Thyroid gland (tissue), 4 donors: Measurements from ENCODE around the gene CPNE4. TPM values are rescaled to one million over a fixed set of nuclear protein-coding genes. Genes with fewer than 3 reads are reported as not detected.

Experiments used
- DNase-seq, 2 donors: peaks; one replicate each; pipeline ENCODE4 v3.0.0-alpha.2; 2019
- H3K27ac ChIP-seq, 3 donors: fragments of 200-600 bp; sonication (generic); 1 replicate in 2 of 3; 2 replicates in 1 of 3; pipeline ENCODE4 v1.5.1; 2016 to 2019; ENCODE audit warnings: mild to moderate bottlenecking in 1 of 3, moderate library complexity in 1 of 3
- H3K27me3 ChIP-seq: fragments of 200-600 bp; sonication (generic); one replicate; pipeline ENCODE4 v1.5.1; 2019
- H3K36me3 ChIP-seq, 2 donors: fragments of 200-600 bp; sonication (generic); one replicate each; pipeline ENCODE4 v1.5.1; 2016 to 2019
- H3K4me1 ChIP-seq, 2 donors: fragments of 200-600 bp; sonication (generic); one replicate each; pipeline ENCODE4 v1.5.1; 2017 to 2019
- H3K4me3 ChIP-seq, 3 donors: fragments of 200-600 bp; sonication (generic); replicated peaks in 1 of 3; 1 replicate in 2 of 3; 2 replicates in 1 of 3; pipeline ENCODE4 v1.5.1; 2016; ENCODE audit warnings: mild to moderate bottlenecking in 1 of 3
- H3K9me3 ChIP-seq: fragments of 200-600 bp; sonication (generic); one replicate; pipeline ENCODE4 v1.5.1; 2017
- CTCF ChIP-seq, 6 experiments: fragments of 200-600 bp in 3 of 6; fragments of 450-650 bp in 3 of 6; sonication (generic) in 3 of 6; IDR thresholded peaks; one replicate each; pipeline ENCODE4 v1.5.1; 2016 to 2019; ENCODE audit warnings: antibody characterized with exemption in 6 of 6, mild to moderate bottlenecking in 2 of 6, inconsistent platforms in 1 of 6, moderate library complexity in 1 of 6
- POLR2A ChIP-seq, 2 donors: fragments of 450-650 bp; IDR thresholded peaks; one replicate each; pipeline ENCODE4 v1.6.1; 2017; ENCODE audit warnings: antibody characterized with exemption in 2 of 2, mild to moderate bottlenecking in 2 of 2, moderate library complexity in 1 of 2
- WGBS, 2 donors: methylation state at CpG; one replicate each; pipeline ENCODE4 v1.1.5; 2017; 5-methylcytosine and 5-hydroxymethylcytosine counted together
- intact Hi-C: fragments of 100-400 bp; cut with DNase I; formaldehyde crosslinking; loops from one replicate; pipeline ENCODE4 v1.15.1; 2023
- total RNA-seq, 4 donors: library from RNA; depleted of rRNA; stranded (reverse); fragments of >200 nt; gene quantifications; one replicate each; pipeline ENCODE4 v1.2.3, GENCODE V29; 2016

CPNE4 gene
- total RNA-seq, 4 donors from 2014 or later, result not detected

GRCh38 chr3:132017137-132017536, 17.7 kb downstream of the CPNE4 start:
- intact Hi-C loops, result no loop called here
- DNase-seq, result no peak
- 93 to 94% methylated on average over 3 of the region's 3 CpGs for WGBS, 2 donors
- Histone ChIP-seq H3K36me3 (no peaks in the 10 kb centered on the region), H3K4me1 (peaks cover 0 to 9% of the 10 kb centered on the region in 2 donors), H3K27ac (no peak overlapping the region), H3K9me3 (no peaks in the 10 kb centered on the region), H3K27me3 (no peaks in the 10 kb centered on the region), H3K4me3 (no peak overlapping the region)
- TF ChIP-seq CTCF (IDR thresholded peaks at IDR 0.05) (no peak), POLR2A (IDR thresholded peaks at IDR 0.05) (no peak)

- 67 to 71% methylated on average over 7 of the region's 7 CpGs for WGBS, 2 donors
- TF ChIP-seq POLR2A (IDR thresholded peaks at IDR 0.05) (no peak), CTCF (IDR thresholded peaks at IDR 0.05) (no peak)
- intact Hi-C loops, result no loop called here
- no peak overlapping the region for H3K4me3 ChIP-seq
- no peaks in the 10 kb centered on the region for H3K9me3 ChIP-seq
- peaks cover 0 to 9% of the 10 kb centered on the region in 2 donors for H3K4me1 ChIP-seq
- H3K36me3 ChIP-seq, result no peaks in the 10 kb centered on the region
- no peaks in the 10 kb centered on the region for H3K27me3 ChIP-seq
- no peak overlapping the region for H3K27ac ChIP-seq
- no peak for DNase-seq
Observed at GRCh38 chr3:132016061-132017041, 18.5 kb downstream of the CPNE4 start.

GRCh38 chr3:132014105-132014504, 20.7 kb downstream of the CPNE4 start:
- intact Hi-C loops, result no loop called here
- no peaks in the 10 kb centered on the region for H3K36me3 ChIP-seq
- 59 to 78% methylated on average over 3 of the region's 3 CpGs for WGBS, 2 donors
- no peaks in the 10 kb centered on the region for H3K9me3 ChIP-seq
- H3K27me3 ChIP-seq, result no peaks in the 10 kb centered on the region
- H3K4me3 ChIP-seq, result no peak overlapping the region
- TF ChIP-seq CTCF (IDR thresholded peaks at IDR 0.05) (no peak), POLR2A (IDR thresholded peaks at IDR 0.05) (no peak)
- H3K27ac ChIP-seq, result no peak overlapping the region
- no peak for DNase-seq
- H3K4me1 ChIP-seq, result peaks cover 4 to 17% of the 10 kb centered on the region in 2 donors

GRCh38 chr3:132009241-132009640, 25.6 kb downstream of the CPNE4 start:
- intact Hi-C loops, result no loop called here

More at GRCh38 chr3:132009241-132009640, 25.6 kb downstream of the CPNE4 start:
- no peak overlapping the region for H3K4me3 ChIP-seq
- TF ChIP-seq CTCF (IDR thresholded peaks at IDR 0.05), result no peak
- TF ChIP-seq POLR2A (IDR thresholded peaks at IDR 0.05), result no peak
- H3K36me3 ChIP-seq, result no peaks in the 10 kb centered on the region
- no peak overlapping the region for H3K27ac ChIP-seq
- H3K4me1 ChIP-seq, result peaks cover 6 to 12% of the 10 kb centered on the region in 2 donors
- DNase-seq, result peak; percentile 21 to 45
- H3K27me3 ChIP-seq, result no peaks in the 10 kb centered on the region
- H3K9me3 ChIP-seq, result no peaks in the 10 kb centered on the region
